Measurements from ENCODE around the gene ACLY.

Gene ACLY

DNA sequence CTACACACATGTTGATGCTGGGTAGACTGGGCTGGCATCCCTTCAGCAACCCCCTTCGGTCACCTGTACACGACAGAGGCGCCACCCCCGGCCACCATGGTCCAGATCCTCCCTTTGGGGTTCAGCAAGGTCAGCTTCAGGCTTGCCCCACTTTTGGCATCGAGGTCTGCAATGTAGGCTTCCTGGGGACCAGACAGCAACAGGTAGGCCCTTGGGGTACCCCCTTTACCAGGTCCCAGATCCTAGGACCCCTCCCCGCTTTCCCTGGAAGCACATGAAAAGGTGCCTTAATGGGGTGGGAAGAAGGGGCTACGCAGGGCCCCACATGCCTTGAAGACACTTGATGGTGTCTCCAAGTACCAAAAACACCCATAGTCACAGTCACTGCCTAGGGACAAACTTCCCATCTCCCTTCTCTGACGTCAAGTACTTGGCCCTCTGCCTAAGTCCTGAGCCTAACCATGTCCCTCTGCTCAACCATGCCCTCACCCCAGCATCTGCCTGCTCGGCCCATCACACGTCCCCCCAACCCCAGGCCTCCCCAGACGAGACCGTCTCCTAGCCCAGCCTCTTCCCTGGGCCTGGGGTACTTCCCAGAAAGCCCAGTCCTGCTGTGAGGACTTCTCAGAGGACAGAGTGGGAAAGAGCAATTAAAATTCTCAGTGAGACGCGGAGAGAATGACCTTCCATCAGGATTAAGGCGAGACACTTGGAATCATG is 12.1 kb downstream of the ACLY start:
- Histone ChIP-seq H3K27ac (replicated peaks) (no peak overlapping the region), H3K4me3 (replicated peaks; ENCODE audit: insufficient read depth, low read length) (no peak overlapping the region), H3K27me3 (ENCODE audit: insufficient read depth, poor library complexity, severe bottlenecking) (no peaks in the 10 kb centered on the region)
- DNase-seq (ENCODE audit: low read depth in 1 of 2, low spot score in 1 of 2): no peak
- TF ChIP-seq, protein P1, sequence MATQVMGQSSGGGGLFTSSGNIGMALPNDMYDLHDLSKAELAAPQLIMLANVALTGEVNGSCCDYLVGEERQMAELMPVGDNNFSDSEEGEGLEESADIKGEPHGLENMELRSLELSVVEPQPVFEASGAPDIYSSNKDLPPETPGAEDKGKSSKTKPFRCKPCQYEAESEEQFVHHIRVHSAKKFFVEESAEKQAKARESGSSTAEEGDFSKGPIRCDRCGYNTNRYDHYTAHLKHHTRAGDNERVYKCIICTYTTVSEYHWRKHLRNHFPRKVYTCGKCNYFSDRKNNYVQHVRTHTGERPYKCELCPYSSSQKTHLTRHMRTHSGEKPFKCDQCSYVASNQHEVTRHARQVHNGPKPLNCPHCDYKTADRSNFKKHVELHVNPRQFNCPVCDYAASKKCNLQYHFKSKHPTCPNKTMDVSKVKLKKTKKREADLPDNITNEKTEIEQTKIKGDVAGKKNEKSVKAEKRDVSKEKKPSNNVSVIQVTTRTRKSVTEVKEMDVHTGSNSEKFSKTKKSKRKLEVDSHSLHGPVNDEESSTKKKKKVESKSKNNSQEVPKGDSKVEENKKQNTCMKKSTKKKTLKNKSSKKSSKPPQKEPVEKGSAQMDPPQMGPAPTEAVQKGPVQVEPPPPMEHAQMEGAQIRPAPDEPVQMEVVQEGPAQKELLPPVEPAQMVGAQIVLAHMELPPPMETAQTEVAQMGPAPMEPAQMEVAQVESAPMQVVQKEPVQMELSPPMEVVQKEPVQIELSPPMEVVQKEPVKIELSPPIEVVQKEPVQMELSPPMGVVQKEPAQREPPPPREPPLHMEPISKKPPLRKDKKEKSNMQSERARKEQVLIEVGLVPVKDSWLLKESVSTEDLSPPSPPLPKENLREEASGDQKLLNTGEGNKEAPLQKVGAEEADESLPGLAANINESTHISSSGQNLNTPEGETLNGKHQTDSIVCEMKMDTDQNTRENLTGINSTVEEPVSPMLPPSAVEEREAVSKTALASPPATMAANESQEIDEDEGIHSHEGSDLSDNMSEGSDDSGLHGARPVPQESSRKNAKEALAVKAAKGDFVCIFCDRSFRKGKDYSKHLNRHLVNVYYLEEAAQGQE (IDR thresholded peaks at IDR 0.05; ENCODE audit: insufficient replicate concordance, low read depth): no peak
- TF ChIP-seq POLR2AphosphoS5 (IDR thresholded peaks at IDR 0.05; ENCODE audit: low read depth): 0 out of 2 replicates have a peak, but pooled peaks have one; percentile 16

DNA sequence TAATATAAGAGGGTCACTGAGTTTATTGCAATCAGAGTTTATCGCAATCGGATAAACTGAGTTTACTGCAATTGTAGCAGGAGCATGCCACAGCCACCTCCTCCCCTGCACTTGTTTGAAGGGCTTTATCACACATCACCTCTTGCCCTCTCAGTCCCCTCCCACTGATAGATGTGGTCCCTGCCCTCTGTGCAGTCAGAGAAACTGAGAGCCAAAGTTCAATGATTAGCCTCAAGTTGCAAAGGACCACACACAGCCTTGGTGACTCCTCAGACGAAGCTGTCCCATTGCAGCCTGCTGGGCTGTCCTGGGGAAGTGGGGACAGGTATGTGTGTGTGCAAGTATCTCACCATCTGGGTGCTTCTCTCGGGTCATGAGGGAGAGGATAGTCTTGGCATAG is 13.6 kb downstream of the ACLY start:
- no peak for DNase-seq (ENCODE audit: low read depth in 1 of 2, low spot score in 1 of 2)
- Histone ChIP-seq H3K4me3 (replicated peaks; ENCODE audit: insufficient read depth, low read length) (no peak overlapping the region), H3K27me3 (ENCODE audit: insufficient read depth, poor library complexity, severe bottlenecking) (no peaks in the 10 kb centered on the region), H3K27ac (replicated peaks) (no peak overlapping the region)
- TF ChIP-seq GABPA (IDR thresholded peaks at IDR 0.05; ENCODE audit: low read depth): no peak
- TF ChIP-seq SPI1 (IDR thresholded peaks at IDR 0.05; ENCODE audit: borderline replicate concordance, low read depth): no peak
- TF ChIP-seq, protein P1 (IDR thresholded peaks at IDR 0.05; ENCODE audit: insufficient replicate concordance, low read depth): no peak
- TF ChIP-seq, protein P2, sequence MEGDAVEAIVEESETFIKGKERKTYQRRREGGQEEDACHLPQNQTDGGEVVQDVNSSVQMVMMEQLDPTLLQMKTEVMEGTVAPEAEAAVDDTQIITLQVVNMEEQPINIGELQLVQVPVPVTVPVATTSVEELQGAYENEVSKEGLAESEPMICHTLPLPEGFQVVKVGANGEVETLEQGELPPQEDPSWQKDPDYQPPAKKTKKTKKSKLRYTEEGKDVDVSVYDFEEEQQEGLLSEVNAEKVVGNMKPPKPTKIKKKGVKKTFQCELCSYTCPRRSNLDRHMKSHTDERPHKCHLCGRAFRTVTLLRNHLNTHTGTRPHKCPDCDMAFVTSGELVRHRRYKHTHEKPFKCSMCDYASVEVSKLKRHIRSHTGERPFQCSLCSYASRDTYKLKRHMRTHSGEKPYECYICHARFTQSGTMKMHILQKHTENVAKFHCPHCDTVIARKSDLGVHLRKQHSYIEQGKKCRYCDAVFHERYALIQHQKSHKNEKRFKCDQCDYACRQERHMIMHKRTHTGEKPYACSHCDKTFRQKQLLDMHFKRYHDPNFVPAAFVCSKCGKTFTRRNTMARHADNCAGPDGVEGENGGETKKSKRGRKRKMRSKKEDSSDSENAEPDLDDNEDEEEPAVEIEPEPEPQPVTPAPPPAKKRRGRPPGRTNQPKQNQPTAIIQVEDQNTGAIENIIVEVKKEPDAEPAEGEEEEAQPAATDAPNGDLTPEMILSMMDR (IDR thresholded peaks at IDR 0.05; ENCODE audit: insufficient read depth, low read length): no peak
- no peak for TF ChIP-seq POLR2AphosphoS5 (IDR thresholded peaks at IDR 0.05; ENCODE audit: low read depth)

DNA sequence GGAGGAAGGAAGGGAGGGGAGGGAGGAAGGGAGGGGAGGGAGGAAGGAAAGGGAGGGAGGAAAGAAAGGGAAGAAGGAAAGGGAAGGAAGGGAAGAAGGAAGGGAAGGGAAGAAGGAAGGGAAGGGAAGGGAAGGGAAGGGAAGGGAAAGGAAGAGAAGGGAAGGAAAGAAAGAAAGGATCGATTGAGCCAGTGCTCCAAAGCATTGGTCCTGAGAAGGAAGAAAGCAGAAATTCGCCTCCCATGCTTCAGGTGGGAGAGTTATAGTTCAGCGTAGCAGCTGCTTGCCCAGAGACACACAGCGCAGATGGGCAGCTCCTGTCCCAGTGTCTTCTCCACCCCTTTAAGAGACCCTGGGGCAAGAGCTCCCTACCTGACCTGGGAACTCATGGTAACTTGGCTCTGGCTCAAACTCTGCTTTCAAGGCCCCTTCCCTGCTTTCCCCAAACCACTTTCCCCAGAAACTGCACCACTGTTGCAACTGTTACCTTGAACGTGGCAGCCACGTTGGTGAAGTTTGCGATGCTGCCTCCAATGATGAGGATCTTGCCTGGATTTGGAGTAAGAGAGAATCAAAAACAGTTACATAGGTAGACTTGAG is 14.4 kb downstream of the ACLY start:
- TF ChIP-seq POLR2AphosphoS5 (IDR thresholded peaks at IDR 0.05; ENCODE audit: low read depth) (no peak), GABPA (IDR thresholded peaks at IDR 0.05; ENCODE audit: low read depth) (no peak), SPI1 (IDR thresholded peaks at IDR 0.05; ENCODE audit: borderline replicate concordance, low read depth) (no peak)
- TF ChIP-seq, protein P1 (IDR thresholded peaks at IDR 0.05; ENCODE audit: insufficient replicate concordance, low read depth): no peak
- TF ChIP-seq, protein P2 (IDR thresholded peaks at IDR 0.05; ENCODE audit: insufficient read depth, low read length): no peak
- no peaks in the 10 kb centered on the region for H3K27me3 ChIP-seq (ENCODE audit: insufficient read depth, poor library complexity, severe bottlenecking)
- no peak overlapping the region for H3K4me3 ChIP-seq (replicated peaks; ENCODE audit: insufficient read depth, low read length)
- DNase-seq (ENCODE audit: low read depth in 1 of 2, low spot score in 1 of 2): no peak
- no peak overlapping the region for H3K27ac ChIP-seq (replicated peaks)
